GM19397 (cell line): ENCODE results near the gene WHRN.

ENCODE experiments used
- ATAC-seq: cut with Tn5 transposase; IDR thresholded peaks from one replicate; pipeline ENCODE4 v1.9.1; 2021; ENCODE audit warnings: mild to moderate bottlenecking, moderate library complexity; ENCODE audit not compliant: unreplicated experiment

WHRN gene

GRCh38 chr9:114505187-114506081, at the start of gene WHRN:
TSS of gene WHRN (minus strand) at chr9:114505473. CDS start at chr9:114504801, 672 bp downstream.
- ATAC-seq = peak; percentile 78

DNA sequence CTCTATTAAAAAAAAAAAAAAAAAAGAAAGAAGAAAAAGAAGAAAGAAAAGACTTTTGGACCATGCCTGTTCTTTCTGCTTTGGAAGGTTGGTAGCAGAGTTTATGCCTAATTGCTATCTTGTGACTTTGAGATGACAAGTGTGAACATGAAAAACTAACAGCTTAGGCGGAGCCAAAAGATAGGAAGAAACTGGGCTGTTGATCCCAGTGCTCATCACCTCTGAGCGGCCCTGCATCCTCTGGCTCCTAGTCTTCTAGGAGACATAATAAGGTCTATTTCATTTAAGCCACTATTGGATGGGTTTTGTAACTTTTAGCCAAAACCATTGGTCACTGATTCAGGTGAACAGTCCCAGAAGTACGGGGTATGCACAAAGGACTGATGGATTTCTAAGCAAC, 47.9 kb upstream of the WHRN start:
- no peak for ATAC-seq

GRCh38 chr9:114552706-114553105, 47.4 kb upstream of the WHRN start:
- ATAC-seq = no peak

DNA sequence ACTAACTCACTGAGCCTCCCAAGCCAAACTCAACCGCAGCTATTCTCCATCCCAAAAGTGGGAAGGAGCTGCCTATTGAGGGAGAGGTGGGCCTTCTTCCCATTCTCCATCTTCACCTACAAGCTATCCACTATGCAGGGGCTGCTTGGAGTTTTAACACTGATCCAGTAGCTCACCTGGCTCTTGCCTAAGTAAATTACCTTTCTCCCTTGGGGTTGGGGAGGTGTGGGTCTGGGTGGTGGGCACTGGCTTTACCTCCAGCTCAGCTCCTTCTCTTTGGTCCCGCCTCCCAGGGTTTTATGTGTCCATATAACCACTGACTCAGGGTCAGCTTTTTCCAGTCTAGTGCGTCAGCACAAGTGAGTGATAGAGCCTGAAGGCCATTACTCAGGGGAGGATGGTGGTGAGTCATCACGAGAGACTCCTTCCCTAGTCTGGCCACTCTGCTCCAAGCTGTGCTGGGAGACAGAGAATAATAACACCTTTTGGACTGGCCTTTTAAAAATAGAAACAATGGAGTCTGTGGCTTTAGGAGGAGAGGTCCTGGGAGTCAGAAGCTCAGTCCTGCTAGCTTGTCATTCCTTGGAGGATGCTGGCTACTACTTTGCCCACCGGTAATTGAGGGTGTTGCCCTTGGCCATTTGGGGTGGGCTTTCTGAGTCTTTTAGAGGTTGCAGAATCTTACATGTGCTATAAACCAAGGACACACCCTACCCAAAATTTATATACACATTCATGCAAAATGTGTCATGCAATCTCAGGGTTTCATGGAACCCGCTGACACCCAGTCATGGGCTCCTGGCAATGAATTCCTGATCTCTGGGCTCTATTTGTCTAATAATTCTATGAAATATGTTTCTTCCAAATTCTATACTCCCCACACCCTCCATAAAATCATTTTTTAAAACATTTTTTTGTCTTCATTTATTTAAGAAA, 46.7 kb upstream of the WHRN start:
- ATAC-seq = no peak

DNA sequence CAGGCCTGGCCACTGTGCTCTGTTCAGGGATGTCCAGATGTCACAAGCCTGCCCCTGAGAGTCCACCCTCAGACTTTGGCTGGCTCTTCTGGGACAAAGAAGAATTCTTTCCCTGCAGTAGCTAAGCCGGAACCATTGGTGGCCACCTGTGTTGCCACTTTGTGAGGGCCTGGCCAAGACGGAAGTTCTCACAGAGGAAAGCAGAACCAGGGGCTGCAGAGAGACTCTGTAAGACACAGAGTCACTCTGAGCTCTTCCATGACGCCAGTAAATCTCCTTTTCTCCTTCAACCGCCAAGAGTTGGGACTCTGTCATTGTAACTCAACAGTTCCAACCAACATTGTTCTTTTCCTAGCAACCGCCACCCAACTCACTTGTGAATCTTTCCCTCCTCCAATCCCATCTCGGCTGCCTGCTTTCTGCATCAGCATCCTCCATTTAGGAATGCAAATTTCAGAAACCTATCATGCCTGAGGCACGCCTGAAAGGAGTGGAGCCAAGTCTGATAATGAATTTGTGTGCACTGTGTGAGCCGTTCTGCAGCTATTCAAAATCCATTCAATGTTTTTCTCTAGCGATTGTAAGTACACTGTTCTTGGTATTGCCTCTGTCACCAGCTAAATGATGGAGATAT, 44.5 kb upstream of the WHRN start:
- ATAC-seq = no peak

DNA sequence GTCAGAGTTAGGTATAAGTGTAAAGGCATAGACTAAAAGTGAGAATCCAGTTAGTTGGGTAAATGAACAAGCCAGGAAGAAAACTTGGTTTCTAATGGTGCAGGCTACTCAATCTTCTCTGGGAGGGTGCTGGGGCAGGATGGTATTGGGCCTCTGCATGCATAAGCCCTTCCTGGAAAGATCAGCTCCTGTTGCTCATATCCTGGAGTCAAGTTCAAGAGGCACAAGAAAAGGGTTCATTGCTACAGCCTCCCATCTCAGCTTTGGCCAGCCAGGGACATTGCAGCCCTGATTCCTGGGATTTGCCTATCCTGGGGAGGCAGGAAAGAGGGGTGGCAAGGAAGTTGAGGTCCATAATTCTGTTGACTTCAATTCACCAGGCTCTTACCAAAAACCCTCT, 41.6 kb upstream of the WHRN start:
- ATAC-seq = no peak

- no peak for ATAC-seq
Observed at GRCh38 chr9:114545055-114545454, 39.8 kb upstream of the WHRN start.

DNA sequence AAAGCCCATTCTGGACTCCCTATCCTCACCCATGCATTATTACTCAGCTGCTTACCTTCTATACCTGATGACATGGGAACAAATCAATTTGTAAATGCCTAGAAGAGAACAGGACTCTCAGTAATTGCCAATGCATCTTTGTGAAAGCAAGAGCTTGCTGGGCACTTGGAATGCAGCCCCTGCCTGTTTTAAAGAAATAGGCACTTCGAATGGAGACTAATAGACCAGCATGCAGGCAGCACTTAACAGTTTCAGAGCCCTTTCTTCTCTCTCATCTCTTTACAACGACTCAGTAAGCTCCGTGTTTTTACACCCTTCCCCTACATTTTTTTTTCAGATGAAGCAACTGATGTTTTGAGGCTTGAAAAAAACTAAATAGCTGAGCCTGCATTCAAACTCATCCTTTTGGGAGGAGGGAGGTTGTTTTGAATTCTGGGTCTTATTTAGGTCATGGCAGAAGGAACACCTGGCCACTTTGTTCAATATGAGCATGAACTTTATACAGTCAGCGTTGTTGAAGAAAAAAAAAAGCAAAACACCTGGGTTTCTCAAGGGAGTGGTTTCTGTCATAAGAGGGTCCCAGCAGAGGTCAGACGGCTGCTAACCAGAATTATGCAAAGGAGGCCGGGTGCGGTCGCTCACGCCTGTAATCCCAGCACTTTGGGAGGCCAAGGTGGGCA, 34.6 kb upstream of the WHRN start:
- ATAC-seq = no peak

DNA sequence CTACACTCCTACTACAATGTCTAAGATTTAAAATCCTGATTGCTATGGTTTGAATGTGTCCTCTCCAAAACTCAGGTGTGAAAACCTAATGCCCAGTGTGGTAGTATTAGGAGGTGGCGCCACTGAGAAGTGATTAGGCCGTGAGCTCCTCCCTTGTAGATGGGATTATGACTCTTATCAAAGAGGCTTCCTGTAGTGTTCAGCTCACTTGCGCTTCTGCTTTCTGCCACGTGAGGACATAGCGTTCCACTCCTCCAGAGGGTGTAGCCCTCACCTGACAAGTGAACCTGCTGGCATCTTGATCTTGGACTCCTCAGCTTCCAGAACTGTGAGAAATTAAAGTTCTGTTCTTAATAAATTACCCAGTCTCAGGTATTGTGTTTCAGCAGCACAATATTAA, 33.0 kb upstream of the WHRN start:
- ATAC-seq = peak; percentile 50

- ATAC-seq = no peak
Observed at GRCh38 chr9:114532561-114533237, 27.4 kb upstream of the WHRN start.

DNA sequence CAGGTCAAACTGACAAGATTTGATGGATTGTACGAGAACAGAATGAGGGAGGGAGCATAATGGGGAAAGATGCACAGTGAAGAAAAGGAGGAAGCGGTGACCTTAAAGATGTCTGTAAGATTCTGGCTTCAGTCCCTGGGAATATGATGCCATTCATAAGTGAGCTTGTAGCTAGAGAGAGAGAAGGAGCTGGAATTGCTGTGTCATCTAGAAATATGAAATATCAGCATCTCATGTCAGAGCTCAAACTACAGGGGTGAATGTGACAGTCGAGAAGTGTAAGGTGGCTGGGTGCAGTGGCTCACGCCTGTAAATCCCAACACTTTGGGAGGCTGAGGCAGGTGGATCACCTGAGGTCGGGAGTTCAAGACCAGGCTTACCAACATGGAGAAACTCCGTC, 24.0 kb upstream of the WHRN start:
- no peak for ATAC-seq

- ATAC-seq = no peak
Observed at GRCh38 chr9:114526807-114527206, 21.5 kb upstream of the WHRN start.

GRCh38 chr9:114525513-114525912, 20.2 kb upstream of the WHRN start:
- no peak for ATAC-seq

DNA sequence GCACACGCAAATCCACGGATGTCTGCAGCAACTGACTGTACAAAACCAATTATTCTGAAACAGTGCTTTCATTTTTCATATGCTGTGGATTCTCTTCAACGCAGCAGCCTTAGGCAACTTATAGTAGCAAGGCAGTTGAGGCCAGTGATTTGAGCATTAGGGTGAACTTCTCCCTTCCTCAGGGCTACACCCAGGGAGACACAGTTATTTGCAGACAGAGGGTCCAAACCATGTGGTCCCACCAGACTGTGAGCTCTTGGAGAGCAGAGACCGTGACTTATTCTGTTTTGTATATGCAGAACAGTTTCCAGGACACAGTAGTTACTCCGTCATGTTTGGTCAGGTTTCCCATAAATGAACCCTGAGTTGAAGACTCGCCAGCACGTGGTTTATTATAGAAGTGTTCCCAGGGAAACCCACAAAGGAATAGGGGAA, 19.0 kb upstream of the WHRN start:
- ATAC-seq = no peak

DNA sequence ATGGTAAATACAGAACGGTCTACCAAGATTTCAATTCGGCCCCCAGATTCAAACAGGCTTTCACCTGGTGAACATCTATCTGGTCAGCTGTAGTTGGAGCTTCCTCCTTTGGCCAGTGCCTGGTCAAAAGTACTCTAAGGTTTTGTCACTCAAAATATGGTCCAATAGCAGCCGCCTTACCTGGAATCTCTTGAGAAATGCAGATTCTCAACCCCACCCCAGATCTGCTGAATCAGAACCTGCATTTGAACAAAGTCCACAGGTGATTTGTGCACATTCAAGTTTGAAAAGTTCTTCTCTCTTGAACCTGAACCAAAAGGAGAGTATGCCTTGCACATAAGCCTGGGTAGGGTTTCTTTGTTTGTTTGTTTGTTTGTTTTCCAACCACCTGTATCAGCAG, 17.6 kb upstream of the WHRN start:
- ATAC-seq = no peak

DNA sequence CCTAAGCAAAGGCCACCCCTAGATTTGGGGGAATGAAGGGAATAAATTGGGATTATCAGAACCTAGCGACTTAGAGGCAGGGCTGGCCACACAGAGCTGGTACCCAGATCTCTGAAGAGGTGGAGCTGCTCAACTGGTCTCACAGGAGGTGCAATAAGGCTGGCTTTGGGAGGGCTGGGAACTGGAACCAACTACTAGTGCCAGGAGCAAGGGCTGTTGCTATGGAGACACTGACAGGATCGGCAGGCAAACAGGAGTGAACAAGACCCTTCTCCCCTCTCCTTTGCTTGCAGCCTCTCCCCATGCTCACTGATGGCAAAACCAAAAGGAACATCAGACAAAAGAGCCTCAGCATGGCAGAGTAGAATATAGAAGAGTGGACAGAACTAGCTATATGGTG, 17.0 kb upstream of the WHRN start:
- ATAC-seq = no peak

DNA sequence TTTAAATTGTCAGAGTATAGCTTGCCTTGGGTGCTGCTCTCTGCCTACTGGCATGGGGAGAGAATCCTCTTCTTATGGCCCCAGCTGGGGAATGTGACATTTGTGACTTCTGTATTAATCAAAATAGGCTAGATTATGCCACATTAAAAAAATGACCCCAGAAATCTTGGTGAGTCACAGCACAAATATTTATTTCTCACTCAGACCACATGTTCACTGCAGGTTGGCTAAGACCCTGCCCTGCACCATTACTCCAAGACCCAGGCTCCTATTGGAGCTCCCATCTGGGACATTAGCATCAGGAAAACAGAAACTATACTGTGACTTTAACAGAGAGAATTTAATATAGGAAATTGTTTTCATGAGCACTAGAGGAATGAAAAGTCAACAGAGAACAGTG, 16.6 kb upstream of the WHRN start:
- ATAC-seq = no peak

GRCh38 chr9:114518599-114519022, 13.3 kb upstream of the WHRN start:
- ATAC-seq = peak; percentile 58

DNA sequence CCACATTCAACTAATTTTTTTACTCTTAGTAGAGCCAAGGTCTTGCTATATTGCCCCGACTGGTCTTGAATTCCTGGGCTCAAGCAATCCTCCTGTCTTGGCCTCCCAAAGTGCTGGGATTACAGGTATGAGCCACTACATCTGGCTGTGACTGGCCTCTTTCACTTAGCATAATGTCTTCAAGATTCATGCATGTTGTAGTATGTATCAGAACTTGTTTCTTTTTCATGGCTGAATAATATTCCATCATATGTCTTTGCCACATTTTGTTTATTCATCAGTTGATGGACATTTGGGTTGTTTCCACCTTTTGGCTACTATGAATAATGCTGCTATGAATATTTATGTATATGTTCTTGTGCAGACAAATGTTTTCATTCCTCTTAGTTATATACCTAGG, 12.8 kb upstream of the WHRN start:
- no peak for ATAC-seq

DNA sequence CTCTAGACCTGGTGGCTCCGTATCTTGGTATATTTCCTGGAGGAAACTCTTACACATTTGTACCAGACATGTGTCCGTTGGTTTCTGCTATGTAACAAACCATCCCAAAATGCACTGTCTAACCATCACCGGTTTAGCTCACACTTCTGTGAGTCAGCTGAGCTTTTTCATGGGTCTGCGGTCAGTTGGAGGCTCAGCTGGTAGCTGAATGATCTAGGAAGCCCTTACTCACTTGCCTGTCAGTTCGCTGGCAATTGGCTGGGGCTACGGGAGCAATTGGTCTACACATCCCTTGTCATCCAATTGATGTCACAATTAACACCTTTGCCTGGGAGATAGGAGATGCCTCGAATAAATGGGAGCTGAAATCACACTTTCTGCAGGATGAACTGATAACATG, 11.6 kb upstream of the WHRN start:
- ATAC-seq = no peak
